GM19372 (cell line): Measurements from ENCODE around the gene PKNOX1.
"Not testable (repeated sequence)": the region's sequence is repeated elsewhere in the genome, so short reads cannot be mapped to it uniquely, and the experiment has no call there.

Source experiments
- ATAC-seq: cut with Tn5 transposase; IDR thresholded peaks from one replicate; pipeline ENCODE4 v1.9.1; 2021; ENCODE audit warnings: mild to moderate bottlenecking, low read depth, moderate library complexity; ENCODE audit not compliant: unreplicated experiment

PKNOX1 gene

DNA sequence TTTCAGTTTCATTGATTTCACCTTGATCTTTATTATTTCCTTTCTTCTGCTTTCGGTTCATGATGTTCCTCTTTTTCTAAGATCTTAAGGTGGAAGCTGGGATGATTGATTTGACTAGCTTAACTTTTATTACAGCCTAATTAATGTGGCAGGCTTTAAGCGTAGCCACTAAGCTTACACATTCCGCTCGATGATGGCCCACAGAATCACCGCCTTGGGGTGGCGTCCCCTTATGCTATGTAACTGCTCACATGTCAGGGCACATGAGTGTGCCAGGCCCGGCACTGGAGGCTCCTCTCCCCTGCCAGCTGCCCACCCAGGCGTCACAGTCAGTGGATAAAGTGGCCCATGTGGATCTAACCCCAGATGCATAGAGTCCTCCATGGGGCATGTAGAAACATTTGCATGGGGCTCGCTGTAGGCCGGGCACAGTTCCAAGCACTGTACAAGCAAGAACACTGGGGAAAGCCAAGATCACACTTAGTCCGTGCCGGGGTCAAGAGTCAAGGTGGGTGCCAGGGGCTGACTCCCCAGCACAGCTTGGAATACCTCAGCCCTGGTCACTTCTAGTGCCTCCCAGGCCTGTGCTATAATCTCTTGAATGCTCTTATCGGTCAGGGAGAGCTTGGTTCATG lies 41.7 kb downstream of the PKNOX1 start:
- no peak for ATAC-seq

DNA sequence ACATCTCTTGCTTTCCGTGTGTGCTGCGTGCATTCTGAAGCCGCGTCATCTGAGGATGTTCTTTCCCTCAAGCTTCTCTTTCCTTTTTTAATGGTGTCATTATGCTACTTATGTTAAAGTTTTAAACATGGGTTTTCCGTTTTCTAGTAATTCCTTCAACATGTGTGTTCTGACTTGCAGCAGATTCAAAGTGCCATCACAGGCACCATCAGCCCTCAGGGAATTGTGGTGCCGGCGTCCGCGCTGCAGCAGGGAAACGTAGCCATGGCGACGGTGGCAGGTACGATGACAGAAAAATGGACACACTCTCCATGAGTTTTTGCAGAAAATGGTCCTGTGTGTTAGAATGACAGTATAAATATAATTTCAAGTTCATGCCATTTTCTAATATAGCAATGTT lies 42.4 kb downstream of the PKNOX1 start:
- ATAC-seq: no peak

DNA sequence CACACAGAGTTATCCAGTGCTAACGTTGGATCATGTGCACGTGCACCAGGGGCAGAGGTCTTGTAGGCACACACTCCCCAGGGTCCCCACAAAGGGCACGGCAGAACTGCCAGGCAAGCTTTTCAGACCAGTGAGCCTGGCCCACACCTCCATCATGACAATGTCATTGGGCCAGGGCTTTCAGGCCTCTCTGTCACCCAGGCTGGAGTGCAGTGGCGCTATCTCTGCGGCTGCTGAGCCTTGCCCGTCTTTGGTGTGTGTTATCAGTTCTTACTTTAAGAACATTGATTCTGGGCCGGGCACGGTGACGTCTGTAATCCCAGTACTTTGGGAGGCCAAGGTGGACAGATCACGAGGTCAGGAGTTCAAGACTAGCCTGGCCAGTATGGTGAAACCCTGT lies 44.2 kb downstream of the PKNOX1 start:
- no peak for ATAC-seq

DNA sequence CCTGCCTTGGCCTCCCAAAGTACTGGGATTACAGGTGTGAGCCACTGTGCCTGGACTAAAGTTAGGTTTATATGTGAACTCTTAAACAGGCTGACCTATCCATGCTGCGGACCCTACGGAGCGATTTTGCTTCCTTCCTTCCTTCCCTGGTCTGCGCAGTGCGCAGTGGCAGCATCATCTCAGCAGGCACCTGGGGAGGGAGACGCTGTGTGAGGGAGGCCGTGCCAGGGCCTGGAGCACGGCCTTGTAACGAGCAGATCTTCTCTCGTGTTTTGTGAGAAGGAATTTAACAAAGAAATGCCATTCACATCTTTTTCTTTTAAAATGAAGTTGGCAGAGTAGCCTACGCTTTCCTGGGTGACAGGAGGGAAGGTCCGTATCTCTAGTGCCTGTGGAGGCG lies 45.8 kb downstream of the PKNOX1 start:
- no peak for ATAC-seq

DNA sequence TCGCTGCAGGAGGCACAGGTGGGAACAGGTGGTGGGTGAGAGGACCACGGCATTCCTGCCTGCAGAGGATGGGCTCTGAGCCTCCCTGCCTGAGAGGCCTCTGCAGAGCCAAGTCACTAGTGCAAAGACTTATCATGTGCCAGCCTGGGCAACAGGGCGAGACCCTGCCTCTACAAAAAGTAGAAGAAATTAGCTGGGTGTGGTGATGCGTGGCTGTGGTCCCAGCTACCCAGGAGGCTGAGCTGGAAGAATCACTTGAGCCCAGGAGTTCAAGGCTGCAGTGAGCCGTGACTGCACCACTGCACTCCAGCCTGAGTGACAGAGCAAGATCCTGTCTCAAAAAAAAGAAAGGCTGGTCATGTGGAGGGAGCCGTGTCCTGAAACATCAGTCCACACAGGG lies 46.4 kb downstream of the PKNOX1 start:
- ATAC-seq: no peak

DNA sequence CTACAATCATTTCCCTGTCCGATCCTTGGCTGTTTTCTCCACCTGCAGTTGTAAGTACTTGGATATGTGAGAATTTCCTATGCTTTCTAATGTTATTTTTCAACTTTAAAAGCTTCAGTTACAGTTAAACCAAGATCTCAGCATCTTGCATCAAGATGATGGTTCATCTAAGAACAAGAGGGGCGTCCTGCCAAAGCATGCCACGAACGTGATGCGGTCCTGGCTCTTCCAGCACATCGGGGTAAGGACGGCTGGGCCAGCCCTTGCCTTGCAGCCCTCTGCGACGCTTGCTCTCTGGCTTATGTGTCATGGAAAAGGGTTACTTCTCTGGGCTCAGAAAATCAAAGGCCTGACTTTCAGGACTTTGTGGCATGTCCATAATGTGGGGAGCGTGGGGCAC lies 46.8 kb downstream of the PKNOX1 start:
- no peak for ATAC-seq

DNA sequence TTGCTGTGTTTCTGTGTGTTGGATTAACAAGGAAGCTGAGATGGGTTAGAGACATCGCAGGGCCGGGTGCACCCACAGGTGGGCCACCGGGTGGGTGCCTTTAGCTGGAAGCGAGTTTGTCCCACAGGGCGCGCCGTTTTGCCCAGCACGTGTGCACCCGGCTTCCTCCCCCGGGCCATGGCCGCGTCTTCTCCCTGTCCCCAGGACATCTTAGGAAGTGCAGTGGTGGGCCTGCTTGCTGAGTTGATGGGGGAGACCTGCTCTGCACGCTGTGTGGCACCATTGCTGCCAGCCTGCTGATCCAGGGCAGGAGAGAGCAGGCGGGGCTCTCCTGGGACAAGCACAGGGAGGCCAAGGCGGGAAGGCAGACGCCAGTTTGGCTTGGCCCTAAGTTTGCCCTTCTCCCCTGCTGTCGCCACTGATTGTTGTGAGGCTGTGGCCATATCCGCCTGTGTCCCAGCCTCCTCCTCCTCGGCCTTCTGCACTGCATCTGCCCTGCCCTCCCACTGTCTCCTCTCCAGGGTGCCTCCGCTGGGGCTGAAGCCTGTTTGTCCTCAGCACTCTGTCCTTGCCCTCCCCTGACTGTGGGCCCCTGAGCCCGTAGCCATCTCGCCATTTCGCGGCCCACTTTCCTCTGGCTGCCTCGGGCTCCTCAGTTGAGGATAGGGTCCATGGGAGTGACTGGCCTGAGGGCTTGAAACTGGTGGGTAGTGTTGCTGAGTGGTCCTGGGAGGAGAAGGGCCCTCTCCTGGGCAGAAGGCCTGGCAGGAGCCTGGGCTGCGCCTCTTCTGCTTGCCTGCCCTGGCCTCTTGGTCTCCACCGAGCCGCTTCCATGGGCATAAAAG lies 47.6 kb downstream of the PKNOX1 start:
- ATAC-seq: no peak

DNA sequence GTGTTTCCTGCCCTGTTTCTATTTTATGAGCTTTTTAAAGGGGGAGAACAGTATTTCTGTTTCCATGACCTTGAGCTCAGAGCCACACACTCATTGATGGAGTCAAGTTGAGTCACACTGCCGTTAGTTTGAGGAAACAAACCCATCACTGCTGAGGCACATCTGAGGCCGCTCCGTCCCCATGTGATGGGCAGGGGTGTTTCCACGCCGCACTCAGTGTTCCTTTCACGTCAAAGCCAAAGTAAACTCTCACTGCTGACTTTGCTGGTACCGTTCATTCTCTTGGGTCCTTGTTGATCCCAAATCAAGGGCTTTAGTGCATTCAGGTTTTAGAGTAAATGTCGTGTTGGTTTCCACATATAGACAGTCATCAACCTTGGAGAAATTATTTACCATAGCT lies 48.8 kb downstream of the PKNOX1 start:
- no peak for ATAC-seq

DNA sequence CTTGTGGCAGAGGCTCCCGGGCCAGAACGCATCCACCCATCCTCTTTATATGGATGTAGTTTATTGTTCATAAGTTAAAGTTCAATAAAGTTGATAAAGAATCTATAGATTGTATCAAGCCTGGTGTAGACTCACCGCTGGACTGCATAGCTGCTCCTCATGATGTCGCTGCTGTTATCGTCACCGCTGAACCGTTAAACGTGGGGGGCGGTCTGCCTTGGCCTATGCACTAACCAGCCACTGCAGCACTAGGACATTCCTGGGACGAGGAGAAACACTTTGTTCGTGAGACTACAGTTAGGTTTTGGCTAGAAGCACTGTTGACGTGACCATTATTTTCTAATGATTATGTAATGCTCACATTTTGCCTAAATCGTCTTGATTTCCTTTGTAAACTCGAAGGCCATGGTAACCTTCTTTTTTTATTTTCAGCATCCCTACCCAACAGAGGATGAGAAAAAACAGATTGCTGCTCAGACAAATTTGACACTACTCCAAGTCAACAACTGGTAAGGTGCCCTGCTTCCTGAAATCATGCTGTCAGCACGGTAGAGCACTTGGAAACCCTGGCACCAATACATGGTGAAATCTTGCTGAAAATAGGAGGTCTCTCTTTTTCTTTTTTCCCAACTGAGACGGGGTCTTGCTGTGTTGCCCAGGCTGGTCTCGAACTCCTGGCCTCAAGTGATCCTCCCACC lies 50.2 kb downstream of the PKNOX1 start:
- ATAC-seq: no peak

DNA sequence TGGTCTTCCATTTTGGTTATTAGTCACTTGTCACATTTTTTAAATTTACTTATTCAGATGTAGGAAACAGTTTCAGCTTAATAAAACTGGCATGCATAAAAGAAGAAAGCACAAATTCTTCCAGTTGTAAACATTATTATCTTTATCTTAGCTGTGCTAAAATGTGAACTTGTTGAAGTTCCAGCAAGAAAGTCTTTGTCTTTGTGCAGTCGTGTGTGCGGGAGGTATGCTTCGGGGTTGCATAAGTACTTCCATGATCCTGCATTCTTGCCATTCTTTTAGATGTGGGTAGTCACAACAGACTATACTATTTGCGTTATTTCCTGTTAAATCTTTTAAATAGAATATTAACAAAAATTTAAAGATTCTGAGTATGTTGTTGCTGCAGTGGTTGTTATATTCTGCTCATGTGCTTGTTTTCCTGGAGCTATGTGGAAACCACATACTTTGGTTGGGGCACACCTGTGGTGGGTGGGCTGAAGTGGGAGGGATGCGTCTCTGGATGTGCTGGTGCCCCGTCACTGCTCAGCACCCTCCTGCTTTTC lies 51.3 kb downstream of the PKNOX1 start:
- ATAC-seq: no peak

DNA sequence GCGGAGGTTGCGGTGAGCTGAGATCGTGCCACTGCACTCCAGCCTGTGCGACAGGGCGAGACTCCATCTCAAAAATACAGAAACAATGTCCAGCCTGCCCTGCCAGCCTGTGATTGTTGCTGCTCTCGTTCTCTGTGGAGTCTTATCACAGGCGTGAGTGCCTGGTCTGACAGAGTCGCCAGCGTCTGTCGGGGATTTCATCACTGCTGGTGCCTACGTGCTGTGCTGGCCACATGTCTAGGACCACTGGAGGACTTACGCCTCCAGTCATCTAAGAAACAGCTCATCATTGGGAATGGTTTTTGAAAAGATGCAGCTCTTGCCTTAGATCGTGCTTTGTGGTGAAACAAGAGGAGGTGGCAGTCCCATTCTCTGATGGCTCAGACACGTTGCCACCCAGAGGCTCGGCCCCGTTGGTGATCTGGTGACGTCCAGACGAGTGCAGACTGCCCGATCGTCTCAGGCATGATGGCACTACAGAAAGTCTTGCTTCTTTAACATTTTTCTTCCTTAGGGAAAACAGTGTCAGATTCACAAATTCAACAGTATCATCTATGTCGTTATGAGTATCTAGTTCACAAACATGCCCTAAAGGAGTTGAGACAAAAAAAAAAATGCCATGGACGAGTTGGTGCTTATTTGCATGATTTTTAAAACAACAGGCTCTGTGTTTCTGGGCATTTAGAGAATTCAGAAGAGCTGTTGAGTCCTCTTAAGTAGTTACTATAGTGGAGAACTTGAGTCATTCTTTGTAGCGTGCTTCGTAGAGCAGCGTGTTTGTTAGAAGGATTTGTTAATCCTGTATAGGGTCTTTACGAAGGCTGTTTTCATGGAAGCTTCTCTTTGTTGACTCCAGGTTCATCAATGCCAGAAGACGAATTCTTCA lies 53.7 kb downstream of the PKNOX1 start:
- no peak for ATAC-seq

DNA sequence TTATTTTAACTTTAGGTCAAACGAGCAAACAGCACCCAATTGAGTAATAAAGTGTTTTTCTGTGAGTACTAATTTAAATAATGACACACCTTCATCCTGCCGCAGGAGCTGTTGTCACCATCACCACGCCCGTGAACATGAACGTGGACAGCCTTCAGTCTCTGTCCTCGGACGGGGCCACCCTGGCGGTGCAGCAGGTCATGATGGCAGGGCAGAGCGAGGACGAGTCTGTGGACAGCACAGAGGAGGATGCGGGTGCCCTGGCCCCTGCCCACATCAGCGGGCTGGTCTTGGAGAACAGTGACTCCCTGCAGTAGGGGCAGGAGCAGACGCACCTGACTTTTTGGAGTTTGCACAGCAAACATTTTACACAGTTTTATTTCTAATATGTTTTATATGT lies 55.4 kb downstream of the PKNOX1 start:
- no peak for ATAC-seq

DNA sequence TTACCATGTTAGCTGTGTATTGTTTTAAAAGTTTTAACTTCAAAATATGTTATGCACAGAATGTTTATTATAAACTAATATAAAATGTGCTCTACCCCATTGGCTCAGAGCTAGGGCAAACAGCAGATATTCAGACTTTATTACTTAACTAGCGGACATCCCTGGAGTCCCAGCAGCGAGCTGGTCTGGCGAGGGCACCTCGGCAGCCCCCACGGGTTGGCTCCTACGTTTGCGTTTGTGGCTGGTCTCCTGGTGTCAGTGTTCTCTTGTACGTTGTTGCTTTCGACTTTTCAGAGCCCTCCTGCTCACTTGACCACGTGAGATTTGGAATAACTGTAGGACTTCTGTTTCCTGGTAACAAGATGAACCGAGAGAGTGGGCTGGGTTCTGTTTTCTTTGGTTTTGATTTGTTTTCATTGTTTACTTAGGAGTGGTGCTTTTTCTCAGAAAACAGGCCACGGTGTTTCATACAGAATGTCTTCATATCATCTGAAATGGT lies 56.8 kb downstream of the PKNOX1 start:
- no peak for ATAC-seq

DNA sequence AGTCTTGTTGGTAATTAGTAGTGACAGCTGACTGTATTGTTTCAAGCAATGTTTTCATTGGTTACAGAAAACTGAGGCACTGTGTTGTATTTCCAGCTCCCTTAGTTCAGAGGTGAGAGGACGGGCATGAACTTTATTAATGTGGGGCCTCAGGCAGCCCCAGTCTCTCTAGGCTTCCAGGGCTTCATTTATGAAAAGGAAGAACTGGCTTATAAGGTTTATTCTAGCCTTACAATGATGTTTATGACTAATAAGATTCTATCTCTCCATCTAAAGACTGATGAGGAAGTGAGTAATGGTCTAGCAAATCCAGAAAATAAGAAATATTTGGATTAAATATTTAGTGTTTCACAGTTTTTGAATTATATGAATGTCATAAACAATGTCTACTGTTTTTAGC lies 59.7 kb downstream of the PKNOX1 start:
- no peak for ATAC-seq

DNA sequence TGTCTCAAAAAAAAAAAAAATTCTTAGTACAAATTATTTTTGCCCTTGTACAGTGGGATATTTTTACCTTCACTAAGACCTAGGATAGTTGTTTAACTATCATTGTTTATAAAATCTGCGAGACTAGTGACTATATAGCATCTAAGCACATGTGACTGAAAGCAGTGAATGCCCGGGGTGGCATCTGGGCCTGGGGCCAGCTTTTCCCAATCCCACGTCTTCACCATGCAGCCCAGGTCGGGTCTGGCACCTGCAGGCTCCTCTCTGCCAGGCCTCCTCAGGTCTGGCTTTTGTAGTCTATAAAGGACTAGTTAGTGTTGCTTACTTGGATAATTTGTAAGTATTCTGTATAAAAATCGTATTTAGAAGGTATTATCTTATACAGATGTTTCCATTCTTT lies 60.5 kb downstream of the PKNOX1 start:
- no peak for ATAC-seq

DNA sequence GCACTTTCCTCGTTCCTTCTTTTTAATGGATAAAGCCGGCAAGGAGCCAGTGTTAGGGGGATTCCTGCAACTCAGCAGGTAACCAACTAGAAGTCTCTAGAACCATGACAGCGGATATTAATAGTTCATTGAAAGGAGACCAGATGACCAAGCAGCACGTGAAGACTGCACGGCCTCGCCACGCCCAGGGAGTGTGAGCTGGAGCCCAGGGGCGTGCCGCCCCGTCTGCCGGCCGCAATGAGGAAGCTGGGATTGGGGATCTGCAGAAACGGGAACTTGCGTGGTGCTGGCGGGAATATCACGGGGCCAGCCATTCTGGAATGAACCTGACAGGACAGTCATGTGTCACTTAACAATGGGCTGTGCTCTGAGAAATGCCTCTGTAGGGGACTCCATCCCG lies 62.5 kb downstream of the PKNOX1 start:
- ATAC-seq: not testable (repeated sequence)

DNA sequence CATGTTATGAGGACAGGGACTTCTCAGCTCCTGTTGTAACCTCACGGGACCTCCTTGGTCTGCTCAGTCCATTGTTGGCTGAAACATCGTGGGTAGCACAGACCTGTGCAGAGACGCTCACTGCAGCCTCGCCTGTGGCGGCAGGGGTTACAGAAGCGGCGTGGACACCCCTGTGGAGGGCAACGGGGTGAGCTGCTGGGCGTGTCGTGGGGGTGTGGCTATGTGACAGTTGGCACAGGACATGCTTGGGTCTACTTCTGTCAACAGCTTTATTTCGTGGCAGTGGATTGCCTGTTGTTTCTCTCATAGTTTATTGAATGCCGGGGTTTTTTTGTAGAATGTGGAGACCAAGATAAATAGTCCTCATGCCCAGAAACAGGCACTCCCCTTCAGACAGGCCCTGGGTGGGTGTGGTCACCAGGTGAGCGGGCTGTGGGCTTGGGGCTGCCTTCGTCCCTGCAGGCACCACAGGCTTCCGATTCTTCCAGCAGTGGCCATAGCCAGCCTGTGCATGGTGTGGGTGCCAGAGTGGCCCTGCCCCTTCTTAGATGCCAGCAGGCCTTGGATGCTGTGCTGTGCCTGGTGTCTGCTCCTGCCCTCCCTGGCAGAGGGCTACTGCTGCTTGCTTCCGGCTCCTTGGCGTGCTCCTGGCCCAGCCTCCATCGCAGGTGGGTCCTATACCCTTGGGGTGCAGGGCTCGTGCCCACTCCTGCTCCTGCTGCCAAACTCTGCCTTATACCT lies 63.7 kb downstream of the PKNOX1 start:
- not testable (repeated sequence) for ATAC-seq

DNA sequence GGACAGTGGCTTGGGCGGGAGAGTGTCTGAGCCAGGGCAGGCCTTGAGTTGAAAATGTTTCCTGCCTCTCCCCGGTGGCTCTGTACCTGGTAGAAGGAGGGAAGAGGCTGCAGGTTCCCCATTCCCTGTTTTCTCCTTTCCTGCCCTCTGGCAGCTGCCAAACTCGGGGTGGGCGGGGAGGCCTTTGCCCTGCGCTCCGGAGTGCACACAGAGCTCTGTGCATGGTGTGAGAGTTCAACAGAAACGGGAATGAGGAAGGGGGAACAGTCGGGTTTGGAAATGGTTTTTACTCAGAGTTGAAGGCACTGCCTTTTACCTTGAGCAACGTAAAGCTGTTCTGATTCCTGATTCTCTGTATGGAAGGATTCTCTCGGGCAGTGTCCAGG lies 64.3 kb downstream of the PKNOX1 start:
- not testable (repeated sequence) for ATAC-seq

DNA sequence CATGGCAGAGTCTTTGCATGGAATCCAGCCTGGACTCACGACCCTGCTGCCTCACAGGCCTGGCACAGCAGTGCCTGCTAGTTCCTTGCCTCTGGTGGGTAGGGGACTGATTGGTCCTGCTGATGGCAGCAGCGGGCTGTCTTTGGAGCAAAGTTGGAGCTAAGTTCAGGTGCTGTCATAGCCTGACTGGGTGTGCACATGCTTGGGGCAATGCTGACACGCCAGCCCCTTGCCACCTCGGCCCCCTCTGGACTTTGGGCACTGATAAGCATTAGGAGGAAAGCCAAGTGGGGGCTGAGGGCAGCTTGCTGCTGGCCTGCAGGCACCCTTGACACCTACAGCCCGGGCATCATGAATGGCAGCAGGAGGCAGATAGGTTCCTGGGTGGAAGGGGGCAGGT lies 67.8 kb downstream of the PKNOX1 start:
- not testable (repeated sequence) for ATAC-seq
